ENCODE results near the gene ANKRD16.
"Not testable (repeated sequence)": the region's sequence is repeated elsewhere in the genome, so short reads cannot be mapped to it uniquely, and the experiment has no call there.

The ANKRD16 gene

DNA sequence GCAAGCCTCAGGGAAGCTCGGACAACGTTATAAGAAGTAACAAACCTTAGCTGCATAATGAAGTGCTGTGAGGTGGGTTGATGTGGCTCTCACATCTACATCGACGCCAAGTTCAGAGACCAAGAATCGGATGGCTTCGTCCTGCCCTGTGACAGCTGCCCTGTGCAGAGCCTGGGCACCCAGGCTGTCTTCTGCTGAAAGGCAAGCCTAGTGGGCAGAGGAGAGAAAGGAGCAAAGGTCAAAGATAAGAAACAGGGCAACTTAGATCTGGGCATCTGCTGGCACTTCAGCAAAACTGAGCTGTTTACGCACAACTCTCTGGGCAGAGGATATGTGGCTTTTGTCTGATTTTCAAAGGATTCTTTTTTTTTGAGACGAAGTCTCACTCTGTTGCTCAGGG lies 6.7 kb downstream of the ANKRD16 start:
- in situ Hi-C loops (cut with HindIII; ENCODE audit: low sequenced_read_pairs) = no loop called here

DNA sequence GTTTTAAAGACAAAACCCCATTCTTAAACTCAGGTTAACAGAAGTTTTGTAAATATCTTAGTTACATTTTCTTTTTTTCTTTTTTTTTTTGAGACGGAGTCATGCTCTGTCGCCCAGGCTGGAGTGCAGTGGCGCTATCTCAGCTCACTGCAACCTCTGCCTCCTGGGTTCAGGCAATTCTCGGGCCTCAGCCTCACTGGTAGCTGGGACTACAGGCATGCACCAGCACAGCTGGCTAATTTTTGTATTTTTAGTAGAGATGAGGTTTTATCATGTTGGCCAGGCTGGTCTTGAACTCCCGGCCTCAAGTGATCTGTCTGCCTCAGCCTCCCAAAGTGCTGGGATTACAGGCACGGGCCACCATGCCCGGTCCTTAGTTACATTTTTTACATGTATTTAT lies 12.7 kb downstream of the ANKRD16 start:
- in situ Hi-C loops (cut with HindIII; ENCODE audit: low sequenced_read_pairs) = not testable (repeated sequence)

DNA sequence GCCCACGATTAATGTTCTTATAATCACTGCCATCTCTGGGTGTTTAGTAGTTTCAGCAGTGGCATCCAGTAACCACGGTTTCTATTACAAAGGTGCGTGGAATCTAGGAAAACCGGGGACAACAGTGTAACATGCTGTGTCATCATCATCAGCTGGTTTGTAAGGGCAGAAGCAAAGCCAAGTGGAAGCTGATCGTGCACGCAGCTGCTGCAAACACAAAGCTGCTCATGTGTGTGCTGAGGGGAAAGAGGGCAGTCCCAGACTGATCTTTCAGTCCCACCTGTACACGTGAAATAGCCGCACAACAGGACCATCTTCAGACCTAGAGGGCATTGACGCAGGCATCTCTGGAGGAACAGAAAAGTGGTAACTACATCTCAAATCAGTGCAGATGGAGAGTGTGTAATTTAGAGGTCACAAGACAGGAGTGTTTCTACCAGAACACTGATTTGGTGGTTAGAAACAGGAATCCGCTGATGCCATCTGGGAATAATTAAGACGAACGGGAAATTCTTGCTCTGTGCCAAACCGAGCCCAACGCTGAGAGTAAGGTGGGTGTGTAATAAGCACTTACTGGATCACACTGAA lies 13.4 kb downstream of the ANKRD16 start:
- in situ Hi-C loops (cut with HindIII; ENCODE audit: low sequenced_read_pairs) = no loop called here

DNA sequence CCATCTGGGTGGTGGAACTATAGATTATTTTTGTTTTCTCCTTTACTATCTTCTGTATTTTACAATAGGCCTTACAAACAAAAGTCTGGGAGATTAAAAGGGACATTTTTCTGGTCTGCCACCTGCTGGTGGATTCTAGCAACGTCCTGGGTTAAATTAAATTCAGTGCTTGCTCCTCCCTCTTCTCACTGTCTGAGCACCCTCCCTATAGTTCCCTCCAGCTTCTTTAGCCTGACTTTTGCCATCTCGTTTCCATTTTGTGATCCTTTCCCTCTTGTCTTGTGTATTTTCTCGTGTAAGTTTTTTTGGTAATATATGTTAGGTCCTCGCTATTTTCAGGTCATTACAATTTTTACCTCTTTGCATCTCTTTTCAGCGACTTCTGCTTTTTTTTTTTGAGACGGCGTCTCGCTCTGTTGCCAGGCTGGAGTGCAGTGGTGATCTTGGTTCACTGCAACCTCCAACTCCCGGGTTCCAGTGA lies 16.1 kb downstream of the ANKRD16 start:
- in situ Hi-C loops (cut with HindIII; ENCODE audit: low sequenced_read_pairs) = no loop called here

DNA sequence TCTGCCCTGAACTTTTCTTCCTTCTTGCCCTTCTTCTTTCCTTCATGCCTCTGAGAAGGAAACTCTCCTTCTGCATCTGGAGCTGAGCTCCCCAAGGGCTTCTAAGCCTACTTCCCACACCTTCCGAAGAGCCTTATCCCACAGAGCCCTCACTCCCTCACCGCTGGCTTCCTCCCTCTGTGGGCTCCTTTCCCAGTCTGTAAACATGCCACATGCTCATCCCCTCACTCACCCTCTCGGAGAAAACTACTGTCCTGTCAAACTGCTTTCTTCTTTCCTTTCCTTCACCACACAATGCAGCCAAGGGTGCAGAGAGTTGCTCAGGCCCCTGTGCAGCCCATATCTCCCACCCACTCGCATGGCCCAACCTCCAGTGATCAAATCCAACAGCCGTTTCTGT lies 18.1 kb downstream of the ANKRD16 start:
- in situ Hi-C loops (cut with HindIII; ENCODE audit: low sequenced_read_pairs) = no loop called here

DNA sequence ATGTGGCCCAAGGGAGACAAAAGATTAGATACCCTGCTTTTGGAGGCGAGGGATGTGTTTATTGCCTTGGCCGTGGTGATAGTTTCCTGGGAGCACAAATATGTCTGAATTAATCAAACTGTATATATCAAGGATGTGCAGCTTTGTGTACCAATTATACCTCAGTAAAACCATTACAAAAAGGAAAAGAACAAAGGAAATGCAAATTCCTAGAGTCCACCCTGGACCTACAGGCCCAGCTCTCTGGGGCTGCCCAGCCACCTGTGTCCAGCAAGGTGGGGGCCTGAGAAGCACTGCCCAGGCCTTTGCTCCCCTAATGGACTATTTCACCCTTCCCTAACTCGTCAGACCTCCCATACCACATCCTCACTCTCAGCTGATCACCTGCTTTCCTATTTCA lies 20.5 kb downstream of the ANKRD16 start:
- in situ Hi-C loops (cut with HindIII; ENCODE audit: low sequenced_read_pairs) = no loop called here

DNA sequence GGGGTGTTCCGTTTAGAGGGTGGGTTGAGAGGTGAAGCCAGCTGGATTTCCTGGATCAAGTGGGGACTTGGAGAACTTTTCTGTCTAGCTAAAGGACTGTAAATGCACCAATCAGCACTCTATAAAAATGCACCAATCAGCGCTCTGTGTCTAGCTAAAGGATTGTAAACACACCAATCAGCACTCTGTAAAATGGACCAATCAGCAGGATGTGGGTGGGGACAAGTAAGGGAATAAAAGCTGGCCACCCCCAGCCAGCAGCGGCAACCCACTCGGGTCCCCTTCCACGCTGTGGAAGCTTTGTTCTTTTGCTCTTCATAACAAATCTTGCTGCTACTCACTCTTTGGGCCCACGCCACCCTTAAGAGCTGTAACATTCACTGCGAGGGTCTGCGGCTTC lies 21.3 kb downstream of the ANKRD16 start:
- in situ Hi-C loops (cut with HindIII; ENCODE audit: low sequenced_read_pairs) = not testable (repeated sequence)

DNA sequence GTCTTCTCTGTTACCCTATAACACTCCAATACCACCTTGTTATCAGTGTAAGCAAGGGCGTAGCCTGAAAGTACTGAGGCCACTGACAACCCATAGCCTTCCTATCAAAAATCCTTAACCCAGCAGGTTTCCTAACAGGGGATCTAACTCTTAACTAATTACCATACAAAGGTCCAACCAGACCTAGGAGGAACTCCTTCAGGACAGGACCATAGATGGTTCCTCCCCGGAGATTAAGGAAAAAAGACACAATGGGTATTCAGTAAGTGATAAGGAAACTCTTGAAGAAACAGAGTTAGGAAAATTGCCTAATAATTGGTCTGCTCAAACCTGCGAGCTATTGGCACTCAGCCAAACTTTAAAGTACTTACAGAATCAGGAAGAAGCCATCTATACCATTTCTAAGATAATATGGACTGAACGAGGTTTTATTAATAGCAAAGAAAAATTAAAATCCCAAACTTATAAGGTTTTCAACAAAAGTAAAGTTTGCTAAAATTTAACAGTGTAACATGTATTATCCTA lies 22.5 kb downstream of the ANKRD16 start:
- in situ Hi-C loops (cut with HindIII; ENCODE audit: low sequenced_read_pairs) = not testable (repeated sequence)

DNA sequence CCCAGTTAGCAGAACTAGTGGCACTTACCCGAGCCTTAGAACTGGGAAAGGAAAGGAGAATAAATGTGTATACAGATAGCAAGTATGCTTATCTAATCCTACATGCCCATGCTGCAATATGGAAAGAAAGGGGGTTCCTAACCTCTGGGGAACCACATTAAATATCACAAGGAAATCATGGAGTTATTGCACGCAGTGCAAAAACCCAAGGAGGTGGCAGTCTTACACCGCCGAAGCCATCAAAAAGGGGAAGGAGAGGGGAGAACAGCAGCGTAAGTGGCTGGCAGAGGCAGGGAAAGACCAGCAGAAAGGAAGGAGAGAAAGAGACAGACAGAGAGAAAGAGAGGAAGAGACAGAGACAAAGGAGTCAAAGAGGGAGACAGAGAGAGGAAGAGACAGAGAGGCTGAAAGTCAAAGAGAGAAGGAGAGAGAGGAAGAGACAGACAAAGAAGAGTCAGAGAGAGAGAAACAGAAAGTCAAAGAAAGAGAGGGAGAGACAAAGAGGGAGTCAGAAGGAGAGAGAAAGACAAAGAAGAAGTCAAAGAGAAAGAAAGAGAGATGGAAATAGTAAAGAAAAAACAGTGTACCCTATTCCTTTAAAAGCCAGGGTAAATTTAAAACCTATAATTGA lies 23.1 kb downstream of the ANKRD16 start:
- in situ Hi-C loops (cut with HindIII; ENCODE audit: low sequenced_read_pairs) = not testable (repeated sequence)

DNA sequence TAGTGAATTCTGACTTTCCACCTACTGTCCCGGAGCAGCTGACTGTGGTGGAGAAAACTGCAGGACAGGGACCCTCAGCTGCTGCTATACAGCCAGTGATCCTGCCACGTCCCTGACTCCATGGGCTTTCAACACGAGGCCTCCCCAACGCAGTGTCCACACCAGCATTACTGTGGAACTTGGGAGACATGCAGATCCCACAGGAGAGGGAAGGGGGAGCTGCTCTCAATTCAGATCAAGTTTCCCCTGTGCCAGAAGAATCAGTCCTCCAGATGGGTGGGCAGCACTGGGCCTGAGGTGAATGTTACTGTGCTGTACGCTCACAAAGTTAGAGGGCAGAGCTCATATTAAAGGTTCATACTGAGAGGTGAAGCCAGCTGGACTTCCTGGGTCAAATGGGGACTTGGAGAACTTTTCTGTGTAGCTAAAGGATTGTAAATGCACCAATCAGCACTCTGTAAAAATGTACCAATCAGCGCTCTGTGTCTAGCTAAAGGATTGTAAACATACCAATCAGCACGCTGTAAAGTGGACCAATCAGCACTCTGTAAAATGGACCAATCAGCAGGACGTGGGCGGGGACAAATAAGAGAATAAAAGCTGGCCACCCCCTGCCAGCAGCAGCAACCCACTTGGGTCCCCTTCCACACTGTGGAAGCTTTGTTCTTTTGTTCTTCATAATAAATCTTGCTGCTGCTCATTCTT lies 26.6 kb downstream of the ANKRD16 start:
- in situ Hi-C loops (cut with HindIII; ENCODE audit: low sequenced_read_pairs) = not testable (repeated sequence)

DNA sequence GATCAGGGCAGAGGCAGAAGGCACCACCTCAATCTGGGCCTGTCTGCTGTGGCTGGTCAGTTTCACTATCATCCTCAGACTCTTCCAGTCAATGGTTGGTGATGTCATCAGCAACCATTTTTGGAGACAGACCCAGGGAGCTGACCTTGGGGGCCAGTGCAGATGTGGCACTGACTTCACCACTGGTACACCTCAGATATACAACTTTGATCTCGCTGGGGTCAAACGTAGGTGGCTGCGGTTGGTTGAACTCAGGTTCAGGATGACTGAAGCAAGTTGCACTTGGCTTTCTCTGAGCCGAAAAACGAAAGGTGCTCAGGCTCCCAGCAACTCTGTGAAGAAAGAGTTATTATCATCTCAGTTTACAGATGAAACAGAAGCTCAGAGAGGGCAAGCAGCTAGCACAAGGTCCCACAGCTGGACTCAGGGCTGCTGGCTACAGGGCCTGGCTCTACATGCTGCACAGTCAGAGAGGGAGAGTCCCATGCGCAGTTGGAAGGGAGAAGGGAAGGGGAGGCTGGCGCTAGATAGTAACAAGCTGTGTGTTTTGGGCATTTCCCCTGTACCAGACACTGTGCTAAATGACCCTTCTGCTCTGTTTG lies 27.2 kb downstream of the ANKRD16 start:
- in situ Hi-C loops (cut with HindIII; ENCODE audit: low sequenced_read_pairs) = no loop called here

DNA sequence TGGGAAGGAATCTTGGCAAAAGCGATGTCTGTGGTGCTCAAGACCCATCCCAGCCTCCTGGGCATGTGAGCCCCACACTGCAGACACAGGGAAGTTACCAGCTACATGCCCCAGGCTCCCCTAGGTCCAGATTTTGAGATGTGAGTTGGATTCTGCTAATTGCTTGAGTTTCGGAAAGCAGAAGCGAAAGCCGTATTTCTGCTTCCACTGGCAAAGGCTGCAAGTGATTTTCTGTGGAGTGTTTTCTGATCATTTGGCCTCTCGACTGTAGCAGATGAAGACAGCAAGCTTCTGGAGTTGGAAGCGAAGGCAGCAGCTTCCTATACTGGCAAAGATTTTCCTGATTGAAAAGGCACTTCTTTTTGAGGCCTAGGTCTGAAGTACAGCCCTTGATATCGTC lies 29.6 kb downstream of the ANKRD16 start:
- in situ Hi-C loops (cut with HindIII; ENCODE audit: low sequenced_read_pairs) = no loop called here

DNA sequence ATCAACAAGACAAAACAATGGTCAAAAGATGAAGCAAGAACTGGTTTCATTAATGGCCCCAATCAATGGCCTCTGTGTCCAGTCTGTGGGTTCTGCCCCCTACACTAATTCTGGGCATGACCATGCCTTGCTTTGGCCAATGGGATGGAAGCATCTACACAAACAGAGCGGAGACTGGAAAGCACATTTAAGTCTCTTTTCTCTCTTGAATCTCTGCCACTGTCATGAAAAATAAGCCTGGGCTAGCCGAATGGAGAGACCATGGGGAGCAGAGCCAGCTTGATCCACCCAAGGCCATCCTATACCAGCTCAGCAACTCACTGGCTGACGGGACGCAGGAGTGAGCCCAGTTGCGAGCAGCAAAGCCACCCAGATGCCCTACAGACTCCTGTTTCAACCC lies 30.9 kb downstream of the ANKRD16 start:
- in situ Hi-C loops (cut with HindIII; ENCODE audit: low sequenced_read_pairs) = no loop called here

DNA sequence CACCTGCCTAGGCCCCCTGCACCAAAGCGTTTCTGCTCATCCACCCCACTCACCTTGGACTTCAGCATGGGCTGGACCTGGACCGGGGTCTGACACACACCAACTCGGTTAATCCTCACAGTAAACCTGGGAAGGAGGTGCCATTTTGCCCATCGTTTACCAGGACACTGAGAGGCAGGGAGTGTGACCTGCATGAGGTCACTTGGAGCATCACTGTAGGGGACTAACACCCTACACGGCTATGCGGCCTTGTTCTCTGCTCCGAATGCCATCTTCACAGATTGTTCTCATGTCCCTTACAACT lies 33.0 kb downstream of the ANKRD16 start:
- in situ Hi-C loops (cut with HindIII; ENCODE audit: low sequenced_read_pairs) = no loop called here

DNA sequence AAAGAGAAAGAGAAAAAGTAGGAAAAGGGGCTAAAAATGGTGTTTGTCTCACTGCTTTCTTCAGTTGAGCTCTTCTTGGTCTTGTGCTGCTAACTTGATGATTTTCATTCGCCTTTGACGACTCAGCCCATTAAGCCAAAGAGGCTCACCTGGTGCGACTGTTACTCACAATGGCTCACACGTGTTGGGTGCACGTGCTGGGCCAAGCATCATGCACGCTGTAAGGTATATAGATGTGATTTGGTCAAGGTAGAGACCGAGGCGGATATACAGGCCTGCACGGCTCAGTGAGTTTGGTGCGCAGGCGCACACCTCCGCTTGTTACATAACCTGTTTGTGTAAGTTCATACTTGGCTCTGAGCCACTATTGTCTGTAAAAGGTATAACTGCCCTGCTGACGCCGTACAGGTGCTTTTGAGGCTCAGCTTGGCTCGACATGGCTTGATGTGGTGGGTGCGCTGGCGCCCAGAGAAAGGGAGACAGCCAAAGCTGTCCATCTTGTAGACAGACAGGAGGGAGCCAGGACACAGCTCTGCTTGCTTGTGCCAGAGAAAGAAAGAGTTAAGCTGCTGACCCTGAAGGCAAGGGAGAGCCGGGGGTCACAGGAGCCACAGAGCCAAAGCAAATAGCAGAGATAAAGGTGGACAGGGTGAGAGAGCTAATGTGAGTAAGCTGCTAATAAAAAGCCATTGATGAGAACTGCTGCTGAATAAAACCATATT lies 33.6 kb downstream of the ANKRD16 start:
- in situ Hi-C loops (cut with HindIII; ENCODE audit: low sequenced_read_pairs) = no loop called here

DNA sequence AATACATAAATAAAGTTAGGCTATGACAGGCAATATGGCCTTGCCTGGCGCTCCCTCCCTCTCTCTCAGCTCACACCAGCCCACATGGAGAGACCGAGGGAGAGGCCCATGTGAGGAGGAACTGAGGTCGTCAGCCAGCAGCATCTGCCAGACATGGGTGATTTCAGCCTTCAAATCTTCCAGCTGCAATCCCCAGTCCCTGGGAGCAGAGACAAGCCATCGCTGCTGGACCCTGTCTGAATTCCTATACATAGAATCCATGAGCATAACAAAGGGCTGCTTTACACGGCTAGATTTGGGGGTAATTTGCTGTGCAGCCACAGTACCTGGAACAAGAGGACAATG lies 35.6 kb downstream of the ANKRD16 start:
- in situ Hi-C loops (cut with HindIII; ENCODE audit: low sequenced_read_pairs) = no loop called here

DNA sequence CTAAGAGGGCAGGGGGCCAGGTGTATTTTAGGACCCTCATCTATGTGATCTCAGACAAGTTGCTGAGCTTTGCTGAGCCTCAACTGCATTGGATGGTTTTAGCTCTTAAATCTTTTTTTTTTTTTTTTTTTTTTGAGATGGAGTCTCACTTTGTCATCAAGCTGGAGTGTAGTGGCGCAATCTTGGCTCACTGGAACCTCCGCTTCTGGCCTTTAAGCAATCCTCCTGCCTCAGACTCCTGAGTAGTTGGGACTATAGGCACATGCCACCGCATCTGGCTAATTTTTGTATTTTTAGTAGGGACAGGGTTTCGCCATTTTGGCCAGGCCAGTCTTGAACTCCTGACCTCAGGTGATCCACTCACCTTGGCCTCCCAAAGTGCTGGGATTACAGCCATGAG lies 43.0 kb downstream of the ANKRD16 start:
- in situ Hi-C loops (cut with HindIII; ENCODE audit: low sequenced_read_pairs) = not testable (repeated sequence)

DNA sequence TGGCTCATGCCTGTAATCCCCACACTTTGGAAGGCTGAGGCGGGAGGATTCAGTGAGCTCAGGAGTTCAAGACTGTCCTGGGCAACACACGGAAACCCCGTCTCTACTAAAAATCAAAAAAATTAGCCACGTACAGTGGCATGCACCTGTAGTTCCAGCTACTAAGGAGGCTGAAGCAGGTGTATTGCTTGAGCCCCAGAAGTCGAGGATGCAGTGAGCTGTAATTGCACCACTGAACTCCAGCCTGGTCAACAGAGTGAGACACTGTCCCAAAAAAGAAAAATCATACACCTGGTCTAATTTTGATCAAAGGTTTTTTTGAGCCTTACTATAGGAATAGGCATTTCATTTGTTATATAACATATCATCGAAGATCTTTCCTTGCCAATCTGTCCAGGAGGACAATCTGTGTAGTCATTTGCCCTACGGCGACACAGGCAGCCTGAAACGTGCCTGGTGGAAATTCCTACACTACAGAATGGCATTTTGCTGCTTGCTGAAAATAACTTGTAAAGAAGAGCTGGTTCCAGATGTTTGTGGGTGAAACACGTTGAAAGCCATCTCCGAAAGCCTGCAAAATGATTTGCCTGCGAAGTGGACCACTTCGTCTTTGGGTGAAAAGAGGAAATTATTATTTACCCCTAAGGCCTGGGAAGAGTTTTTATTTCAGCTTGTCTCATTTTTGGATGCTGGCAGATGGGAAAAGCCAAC lies 45.2 kb downstream of the ANKRD16 start:
- in situ Hi-C loops (cut with HindIII; ENCODE audit: low sequenced_read_pairs) = no loop called here

DNA sequence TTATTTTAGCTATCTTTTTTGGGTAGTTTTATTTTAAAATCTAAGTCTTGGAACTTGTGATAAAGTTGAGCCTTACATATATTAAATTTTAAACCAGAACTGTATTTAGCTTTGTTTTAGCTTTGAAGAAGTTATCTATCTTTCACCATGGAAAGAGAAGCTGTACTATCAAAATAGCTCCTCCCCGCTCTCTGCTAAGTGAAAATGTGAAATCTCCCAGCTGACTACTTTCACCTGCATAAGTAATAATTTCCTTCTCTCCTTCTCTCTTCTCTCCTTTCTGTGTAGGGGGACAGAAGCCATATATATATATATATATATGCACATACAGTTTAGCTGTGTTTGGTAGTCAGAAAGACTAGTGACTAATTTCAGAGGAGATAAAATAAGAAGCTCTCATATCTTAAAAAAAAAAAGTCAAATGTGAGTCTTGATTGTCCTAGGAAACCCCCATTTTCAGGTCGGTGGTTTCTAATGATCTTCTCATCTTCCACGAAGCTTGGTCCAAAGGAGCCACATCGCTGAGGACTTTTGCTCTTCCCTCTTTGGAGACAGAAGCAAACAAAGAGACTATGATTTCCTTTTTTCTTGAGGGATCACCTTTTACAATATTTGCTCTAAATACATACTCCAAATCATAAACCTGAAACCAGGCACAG lies 45.9 kb downstream of the ANKRD16 start:
- in situ Hi-C loops (cut with HindIII; ENCODE audit: low sequenced_read_pairs) = no loop called here

DNA sequence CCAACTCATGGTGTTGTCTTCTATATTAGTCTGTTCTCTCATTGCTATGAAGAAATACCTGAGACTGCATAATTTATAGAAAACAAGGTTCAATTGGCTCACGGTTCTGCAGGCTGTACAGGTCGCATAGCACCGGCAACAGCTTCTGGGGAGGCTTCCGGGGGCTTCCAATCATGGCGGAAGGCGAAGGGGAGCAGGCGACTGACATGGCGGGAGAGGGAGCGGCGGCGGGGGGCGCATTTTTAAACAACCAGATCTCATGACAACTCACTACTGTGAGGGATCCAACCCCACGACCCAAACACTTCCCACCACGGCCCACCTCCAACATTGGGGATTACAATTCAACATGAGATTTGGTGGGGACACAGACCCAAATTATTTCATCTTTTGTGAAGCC lies 47.7 kb downstream of the ANKRD16 start:
- in situ Hi-C loops (cut with HindIII; ENCODE audit: low sequenced_read_pairs) = no loop called here
